ENCODE results near the gene TRAPPC2B. TPM values are rescaled to one million over a fixed set of nuclear protein-coding genes. Genes with fewer than 3 reads are reported as not detected.

TRAPPC2B gene
- total RNA-seq, 1 donor from 2014 or later: 13.9 TPM

DNA sequence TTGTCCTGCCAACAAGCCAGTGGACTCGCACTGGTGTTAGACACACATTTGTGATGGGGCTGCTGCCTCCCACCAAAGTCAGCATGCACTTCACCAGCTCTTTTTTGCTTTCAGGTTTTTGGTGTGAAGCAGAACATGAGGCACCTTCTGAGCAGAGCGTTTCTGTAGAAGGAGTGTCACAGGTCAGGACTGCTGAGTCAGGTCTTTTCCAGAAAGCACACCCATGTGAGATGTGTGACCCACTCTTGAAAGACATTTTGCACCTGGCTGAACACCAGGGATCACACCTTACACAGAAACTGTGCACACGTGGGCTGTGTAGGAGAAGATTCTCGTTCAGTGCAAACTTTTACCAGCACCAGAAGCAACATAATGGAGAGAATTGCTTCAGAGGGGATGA, 7.4 kb upstream of the TRAPPC2B start:
- no peaks in the 10 kb centered on the region for H3K9me3 Mint-ChIP-seq (ENCODE audit: low read depth)
- H3K27ac Mint-ChIP-seq: no peak overlapping the region
- H3K4me3 Mint-ChIP-seq (ENCODE audit: low read depth): no peak overlapping the region
- DNase-seq (ENCODE audit: low spot score, unreplicated experiment): no peak
- H3K27me3 Mint-ChIP-seq: no peaks in the 10 kb centered on the region
- H3K36me3 Mint-ChIP-seq (ENCODE audit: insufficient read depth): peaks cover 48% of the 10 kb centered on the region
- no peak for TF ChIP-seq CTCF (IDR thresholded peaks at IDR 0.05; ENCODE audit: unreplicated experiment)
- H3K4me1 Mint-ChIP-seq (ENCODE audit: low read depth): peaks cover 24% of the 10 kb centered on the region

GRCh38 chr19:57357406-57357805, 5.9 kb upstream of the TRAPPC2B start:
- peaks cover 12% of the 10 kb centered on the region for H3K4me1 Mint-ChIP-seq (ENCODE audit: low read depth)
- no peaks in the 10 kb centered on the region for H3K27me3 Mint-ChIP-seq
- no peak for TF ChIP-seq CTCF (IDR thresholded peaks at IDR 0.05; ENCODE audit: unreplicated experiment)
- H3K36me3 Mint-ChIP-seq (ENCODE audit: insufficient read depth): peaks cover 47% of the 10 kb centered on the region
- no peak overlapping the region for H3K4me3 Mint-ChIP-seq (ENCODE audit: low read depth)
- no peaks in the 10 kb centered on the region for H3K9me3 Mint-ChIP-seq (ENCODE audit: low read depth)
- H3K27ac Mint-ChIP-seq: no peak overlapping the region
- DNase-seq (ENCODE audit: low spot score, unreplicated experiment): no peak

GRCh38 chr19:57359300-57359699, 4.1 kb upstream of the TRAPPC2B start:
- peaks cover 11% of the 10 kb centered on the region for H3K4me1 Mint-ChIP-seq (ENCODE audit: low read depth)
- no peaks in the 10 kb centered on the region for H3K27me3 Mint-ChIP-seq
- no peak for DNase-seq (ENCODE audit: low spot score, unreplicated experiment)
- H3K9me3 Mint-ChIP-seq (ENCODE audit: low read depth): peaks cover 3% of the 10 kb centered on the region
- TF ChIP-seq CTCF (IDR thresholded peaks at IDR 0.05; ENCODE audit: unreplicated experiment): no peak
- no peak overlapping the region for H3K27ac Mint-ChIP-seq
- no peak overlapping the region for H3K4me3 Mint-ChIP-seq (ENCODE audit: low read depth)
- H3K36me3 Mint-ChIP-seq (ENCODE audit: insufficient read depth): peaks cover 46% of the 10 kb centered on the region

- Mint-ChIP-seq H3K4me3 (ENCODE audit: low read depth) (peak overlapping the region; percentile 92), H3K27ac (peak overlapping the region; percentile 99), H3K36me3 (ENCODE audit: insufficient read depth) (peaks cover 22% of the 10 kb centered on the region), H3K4me1 (ENCODE audit: low read depth) (peaks cover 11% of the 10 kb centered on the region), H3K9me3 (ENCODE audit: low read depth) (peaks cover 3% of the 10 kb centered on the region), H3K27me3 (no peaks in the 10 kb centered on the region)
- DNase-seq (ENCODE audit: low spot score, unreplicated experiment): no peak
- TF ChIP-seq CTCF (IDR thresholded peaks at IDR 0.05; ENCODE audit: unreplicated experiment): no peak
Observed at GRCh38 chr19:57362419-57362818, 932 bp upstream of the TRAPPC2B start.

- Mint-ChIP-seq H3K9me3 (ENCODE audit: low read depth) (peaks cover 3% of the 10 kb centered on the region), H3K36me3 (ENCODE audit: insufficient read depth) (peaks cover 16% of the 10 kb centered on the region), H3K27ac (peak overlapping the region; percentile 99), H3K4me3 (ENCODE audit: low read depth) (peak overlapping the region; percentile 92), H3K4me1 (ENCODE audit: low read depth) (peaks cover 11% of the 10 kb centered on the region), H3K27me3 (no peaks in the 10 kb centered on the region)
- TF ChIP-seq CTCF (IDR thresholded peaks at IDR 0.05; ENCODE audit: unreplicated experiment): no peak
- DNase-seq (ENCODE audit: low spot score, unreplicated experiment): no peak
Observed at GRCh38 chr19:57363688-57364181, 384 bp downstream of the TRAPPC2B start.

Measured in progenitor cell of endocrine pancreas (in vitro differentiated cells).